ENCODE results near the gene CLVS2.

Gene CLVS2

GRCh38 chr6:123044341-123044860 is 48.4 kb downstream of the CLVS2 start:
- H3K27ac ChIP-seq, result no peak overlapping the region
- TF ChIP-seq, protein P1, sequence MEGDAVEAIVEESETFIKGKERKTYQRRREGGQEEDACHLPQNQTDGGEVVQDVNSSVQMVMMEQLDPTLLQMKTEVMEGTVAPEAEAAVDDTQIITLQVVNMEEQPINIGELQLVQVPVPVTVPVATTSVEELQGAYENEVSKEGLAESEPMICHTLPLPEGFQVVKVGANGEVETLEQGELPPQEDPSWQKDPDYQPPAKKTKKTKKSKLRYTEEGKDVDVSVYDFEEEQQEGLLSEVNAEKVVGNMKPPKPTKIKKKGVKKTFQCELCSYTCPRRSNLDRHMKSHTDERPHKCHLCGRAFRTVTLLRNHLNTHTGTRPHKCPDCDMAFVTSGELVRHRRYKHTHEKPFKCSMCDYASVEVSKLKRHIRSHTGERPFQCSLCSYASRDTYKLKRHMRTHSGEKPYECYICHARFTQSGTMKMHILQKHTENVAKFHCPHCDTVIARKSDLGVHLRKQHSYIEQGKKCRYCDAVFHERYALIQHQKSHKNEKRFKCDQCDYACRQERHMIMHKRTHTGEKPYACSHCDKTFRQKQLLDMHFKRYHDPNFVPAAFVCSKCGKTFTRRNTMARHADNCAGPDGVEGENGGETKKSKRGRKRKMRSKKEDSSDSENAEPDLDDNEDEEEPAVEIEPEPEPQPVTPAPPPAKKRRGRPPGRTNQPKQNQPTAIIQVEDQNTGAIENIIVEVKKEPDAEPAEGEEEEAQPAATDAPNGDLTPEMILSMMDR (conservative IDR thresholded peaks at IDR 0.05), result no peak
- no peak for TF ChIP-seq ZFX (IDR thresholded peaks at IDR 0.05)

- no peak overlapping the region for H3K27ac ChIP-seq
- no peak for TF ChIP-seq ZFX (IDR thresholded peaks at IDR 0.05)
- TF ChIP-seq, protein P1 (conservative IDR thresholded peaks at IDR 0.05), result no peak
These were observed 57.7 kb downstream of the CLVS2 start for GRCh38 chr6:123053602-123054225.

DNA sequence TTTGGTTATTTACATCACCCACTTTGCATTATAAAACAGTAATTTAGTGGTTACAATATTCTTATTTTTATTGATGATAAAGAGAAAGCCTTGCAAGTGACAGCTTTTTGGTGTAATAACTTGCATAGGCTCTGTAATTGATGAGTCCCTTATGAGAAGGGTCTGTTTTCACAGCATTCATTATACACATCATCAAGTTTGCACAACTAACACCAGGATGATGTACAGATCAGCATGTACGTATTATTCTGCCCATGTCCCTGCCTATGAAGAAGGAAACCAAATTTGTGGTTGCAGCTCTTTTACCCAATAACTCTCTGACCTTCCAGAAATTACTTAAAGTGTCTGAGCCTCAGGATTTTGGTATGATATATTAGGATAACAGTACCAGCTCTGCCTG is 59.2 kb downstream of the CLVS2 start:
- TF ChIP-seq, protein P1 (conservative IDR thresholded peaks at IDR 0.05), result no peak
- TF ChIP-seq ZFX (IDR thresholded peaks at IDR 0.05), result no peak
- no peak overlapping the region for H3K27ac ChIP-seq

- TF ChIP-seq, protein P1 (conservative IDR thresholded peaks at IDR 0.05), result no peak
- no peak for TF ChIP-seq ZFX (IDR thresholded peaks at IDR 0.05)
- no peak overlapping the region for H3K27ac ChIP-seq
These were observed 66.6 kb downstream of the CLVS2 start for GRCh38 chr6:123062670-123063069.

- no peak overlapping the region for H3K27ac ChIP-seq
- no peak for TF ChIP-seq ZFX (IDR thresholded peaks at IDR 0.05)
- TF ChIP-seq, protein P1 (conservative IDR thresholded peaks at IDR 0.05), result no peak
These were observed 68.0 kb downstream of the CLVS2 start for GRCh38 chr6:123064038-123064437.

DNA sequence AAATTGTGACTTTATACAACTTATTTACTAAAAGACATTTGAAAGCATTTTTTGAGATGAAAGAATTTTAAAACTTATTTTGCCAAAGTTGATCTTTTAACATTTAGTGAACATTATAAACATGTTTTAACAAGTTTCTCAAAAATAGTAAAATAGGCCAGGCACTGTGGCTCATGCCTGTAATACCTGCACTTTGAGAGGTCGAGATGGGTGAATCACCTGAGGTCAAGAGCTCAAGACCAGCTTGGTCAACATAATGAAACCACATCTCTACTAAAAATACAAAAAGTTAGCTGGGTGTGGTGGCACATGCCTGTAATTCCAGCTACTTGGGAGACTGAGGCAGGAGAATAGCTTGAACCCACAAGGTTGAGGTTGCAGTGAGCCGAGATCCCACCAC is 78.6 kb downstream of the CLVS2 start:
- no peak overlapping the region for H3K27ac ChIP-seq
- no peak for TF ChIP-seq ZFX (IDR thresholded peaks at IDR 0.05)
- TF ChIP-seq, protein P1 (conservative IDR thresholded peaks at IDR 0.05), result no peak

GRCh38 chr6:123085403-123085802 is 89.4 kb downstream of the CLVS2 start:
- no peak for TF ChIP-seq ZFX (IDR thresholded peaks at IDR 0.05)
- TF ChIP-seq, protein P1 (conservative IDR thresholded peaks at IDR 0.05), result no peak
- H3K27ac ChIP-seq, result no peak overlapping the region

Measured in C4-2B (cell line).